Activated CD4-positive, alpha-beta T cell treated with anti-CD3 and anti-CD28 coated beads, Interleukin-2, amount 10 ng/mL, durations not matched to agents 7 days and 5 days (primary cell): ENCODE results near the gene ACTL7B. TPM values are rescaled to one million over a fixed set of nuclear protein-coding genes. Genes with fewer than 3 reads are reported as not detected.

ENCODE experiments used
- total RNA-seq, 2 experiments: library from RNA; stranded (reverse); gene quantifications; one replicate each; pipeline ENCODE4 v1.2.3, GENCODE V29; 2021

ACTL7B gene
- total RNA-seq, 2 experiments from 2014 or later, result not detected

Other genes with a start within 250 kb of the ACTL7B start
- not detected for gene ACTL7A, start 6.3 kb upstream of the ACTL7B start, total RNA-seq
- 10 to 100 TPM; 23.7 to 41.0 TPM for gene ELP1, start 78.1 kb upstream of the ACTL7B start, total RNA-seq
- 10 to 100 TPM; 11.8 to 13.9 TPM for gene ABITRAM, start 78.4 kb upstream of the ACTL7B start, total RNA-seq
- 10 to 100 TPM; 12.5 to 14.0 TPM for gene CTNNAL1, start 157.5 kb upstream of the ACTL7B start, total RNA-seq